ENCODE results near the gene DCANP1. TPM values are rescaled to one million over a fixed set of nuclear protein-coding genes. Genes with fewer than 3 reads are reported as not detected.
A peak's percentile ranks its signal among the peaks of the same experiment; 100 is the strongest.

Gene DCANP1
- total RNA-seq, 1 donor, result under 0.01 TPM

GRCh38 chr5:135443161-135443960 lies 3.8 kb downstream of the DCANP1 start:
- DNase-seq (ENCODE audit: low read depth in 2 of 3, low spot score in 2 of 3), result no peak

GRCh38 chr5:135442431-135443160 lies 4.6 kb downstream of the DCANP1 start:
- DNase-seq (ENCODE audit: low read depth in 2 of 3, low spot score in 2 of 3), result no peak

- DNase-seq (ENCODE audit: low read depth in 2 of 3, low spot score in 2 of 3), result no peak
These were observed 5.2 kb downstream of the DCANP1 start for GRCh38 chr5:135441919-135442318.

DNA sequence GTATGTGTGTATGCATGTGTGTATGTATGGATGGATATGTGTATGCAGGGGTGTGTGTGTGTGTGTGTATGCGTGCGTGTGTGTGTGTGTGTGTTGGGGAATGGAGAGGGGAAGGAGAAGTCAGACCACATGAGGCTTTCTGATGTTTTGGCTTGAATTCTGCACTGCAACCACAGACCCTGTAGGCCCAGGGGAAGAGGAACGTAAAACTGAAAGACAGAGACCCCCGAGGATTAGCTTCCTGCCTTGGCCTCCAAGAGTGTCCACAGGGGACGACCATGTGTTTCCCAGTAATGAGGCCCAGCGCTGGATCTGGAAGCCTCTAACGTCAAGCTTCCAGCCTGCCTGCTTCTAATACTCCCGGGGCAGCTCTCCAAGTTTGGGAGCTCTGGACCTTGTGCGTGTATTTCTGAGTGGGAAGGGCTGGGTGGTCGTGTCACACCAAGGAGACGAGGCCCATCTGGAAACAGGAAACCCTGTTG lies 5.8 kb downstream of the DCANP1 start:
- DNase-seq (ENCODE audit: low read depth in 2 of 3, low spot score in 2 of 3), result peak in 2 of 3 donors; percentile 38 to 73

DNA sequence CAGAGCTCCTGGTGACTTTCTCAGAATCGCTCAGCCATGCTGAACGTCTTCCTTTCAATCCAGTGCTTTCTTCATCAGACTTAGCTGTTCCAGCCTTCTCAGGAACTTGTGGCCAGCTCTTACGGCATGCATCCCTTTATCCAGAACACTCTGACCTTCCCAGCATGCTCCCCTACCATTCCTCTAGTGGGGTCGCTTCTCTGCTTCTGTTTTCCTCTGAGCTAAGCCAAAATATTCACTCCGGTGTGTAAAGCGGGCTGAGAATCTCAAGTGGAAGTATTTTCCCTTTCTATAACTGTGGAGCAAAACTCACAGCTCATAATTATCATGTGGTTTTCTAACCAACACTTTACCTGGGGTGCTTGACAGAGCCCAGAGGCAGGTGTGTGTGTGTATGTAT lies 6.2 kb downstream of the DCANP1 start:
- DNase-seq (ENCODE audit: low read depth in 2 of 3, low spot score in 2 of 3), result no peak

DNA sequence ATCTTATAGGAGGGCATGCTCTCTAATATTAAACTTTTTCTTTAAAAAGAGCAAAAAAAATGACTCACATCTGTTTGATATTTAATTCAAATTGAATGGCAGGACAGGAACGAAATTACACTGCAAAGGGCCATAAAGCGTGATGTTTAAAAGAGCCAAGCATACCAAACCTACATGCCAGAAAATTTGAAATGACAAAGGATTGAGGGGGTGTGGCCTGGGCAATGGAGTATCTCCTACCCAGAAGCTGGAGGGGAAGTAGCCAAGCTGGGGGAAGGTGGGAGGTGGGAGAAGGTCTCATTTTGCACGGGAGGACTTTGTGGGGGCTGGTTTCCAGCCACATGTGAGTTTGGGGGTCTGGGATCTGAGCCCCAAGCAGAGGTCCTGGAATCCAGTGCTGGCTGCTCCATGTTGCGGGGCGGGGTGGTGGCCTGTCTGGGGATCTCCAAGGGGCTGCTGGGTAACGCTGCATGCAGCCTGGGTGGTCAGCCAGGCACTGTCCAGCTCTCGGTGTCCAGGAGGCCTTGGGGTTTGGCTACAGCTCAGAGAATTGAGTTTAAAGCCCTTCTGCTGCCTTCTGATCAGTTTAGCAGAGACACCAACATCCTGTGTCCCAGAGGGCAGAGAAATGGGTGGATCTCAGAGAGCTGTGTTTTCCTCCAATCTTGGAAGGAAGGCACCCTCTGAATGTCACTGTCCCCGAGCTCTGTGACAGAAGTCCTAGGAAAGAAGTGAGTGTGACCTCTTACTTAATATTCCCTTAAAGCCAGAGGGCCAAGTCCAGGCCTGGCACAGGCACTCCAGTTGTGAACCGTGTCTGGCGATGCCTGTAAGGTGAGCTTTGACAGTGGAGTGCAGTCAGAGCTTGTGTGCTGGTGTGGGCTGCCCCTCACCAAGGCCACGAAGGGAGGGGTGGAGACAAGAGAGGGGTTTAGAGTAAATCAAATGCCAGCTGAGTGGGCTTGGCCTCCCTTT lies 7.6 kb downstream of the DCANP1 start:
- DNase-seq (ENCODE audit: low read depth in 2 of 3, low spot score in 2 of 3), result no peak

DNA sequence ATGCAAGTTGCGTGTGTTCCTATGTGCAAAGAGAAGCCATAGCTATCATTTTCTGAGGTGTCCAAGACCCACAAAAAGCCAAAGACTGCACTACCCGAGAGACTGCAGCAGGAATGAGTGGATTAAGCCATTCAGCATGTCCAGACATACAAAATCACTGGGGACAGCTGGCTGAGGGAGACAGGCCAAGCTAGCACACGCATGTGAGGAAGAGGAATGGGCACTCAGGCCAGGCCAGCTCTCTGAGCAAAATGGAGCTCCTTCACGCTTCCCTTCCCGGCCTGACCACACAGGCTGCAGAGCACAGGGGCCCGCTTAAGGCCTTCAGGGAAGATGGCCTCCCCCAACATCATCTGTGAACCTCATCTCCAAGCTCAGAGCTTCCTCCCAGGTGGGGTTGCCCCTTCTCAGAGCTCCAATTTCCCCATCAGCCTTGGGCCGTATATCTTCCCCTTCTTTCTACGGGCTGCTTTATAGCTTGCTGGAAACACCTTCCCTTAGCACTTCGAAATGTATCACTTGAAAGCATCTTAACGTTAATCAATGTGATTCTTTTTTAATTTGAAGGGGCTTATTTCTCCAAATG lies 8.4 kb downstream of the DCANP1 start:
- DNase-seq (ENCODE audit: low read depth in 2 of 3, low spot score in 2 of 3), result no peak

DNA sequence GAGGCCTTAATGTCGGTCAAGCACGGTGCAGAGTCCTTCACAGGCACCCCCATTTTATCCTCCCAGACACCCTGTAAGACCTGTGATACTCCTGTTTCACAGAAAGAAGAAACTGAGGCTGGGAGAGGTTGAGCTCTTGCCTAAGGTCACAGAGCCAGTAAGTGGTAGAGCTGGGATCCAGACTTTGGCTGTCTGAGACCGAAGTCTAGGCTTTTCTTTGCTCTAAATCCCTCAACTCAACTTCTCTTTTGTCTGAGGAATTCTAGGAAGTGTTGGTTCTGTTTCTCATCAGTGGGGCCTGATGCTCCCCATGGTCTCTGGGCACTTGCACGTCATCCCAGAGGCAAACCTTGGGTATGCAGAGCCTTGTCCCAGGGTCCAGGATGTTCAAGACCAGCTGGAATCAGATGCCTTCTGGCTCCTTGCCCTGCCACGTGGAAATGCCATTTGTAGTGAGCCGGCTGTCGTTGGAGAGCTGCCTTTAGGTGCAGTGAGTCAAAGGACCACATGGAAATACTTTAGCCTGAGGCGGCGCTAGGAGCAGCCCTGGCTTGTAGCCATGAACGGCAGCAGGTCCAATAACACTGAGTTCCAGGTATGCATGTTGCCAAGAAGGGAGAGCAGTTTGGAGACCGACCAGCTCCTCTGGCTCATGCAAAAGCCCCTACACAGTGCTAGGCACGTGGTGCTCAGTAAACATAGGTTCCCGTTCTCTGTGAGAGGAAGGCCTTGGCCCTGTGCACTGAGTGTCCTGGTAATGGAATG lies 9.2 kb downstream of the DCANP1 start:
- no peak for DNase-seq (ENCODE audit: low read depth in 2 of 3, low spot score in 2 of 3)

DNA sequence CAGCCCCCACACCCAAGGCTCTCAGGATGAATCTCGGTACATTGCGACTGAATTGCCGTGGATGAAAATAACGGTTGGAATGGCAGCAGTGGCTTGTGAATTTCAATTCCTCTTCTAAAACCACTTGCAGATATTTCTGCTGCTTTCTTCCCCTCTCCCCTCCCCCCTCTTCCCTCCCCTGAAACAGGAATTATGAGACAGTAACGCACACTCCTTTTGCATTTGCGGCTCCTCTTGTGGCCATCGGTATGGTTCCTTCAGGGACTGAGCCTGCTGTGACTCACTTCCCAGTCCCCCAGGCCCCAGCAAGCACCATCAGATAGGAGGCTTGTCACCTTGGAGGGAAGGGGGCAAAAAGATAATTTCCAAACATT lies 9.7 kb downstream of the DCANP1 start:
- peak in 2 of 3 donors; percentile 49 to 64 for DNase-seq (ENCODE audit: low read depth in 2 of 3, low spot score in 2 of 3)

GRCh38 chr5:135436951-135437418 lies 10.2 kb downstream of the DCANP1 start:
- DNase-seq (ENCODE audit: low read depth in 2 of 3, low spot score in 2 of 3), result no peak

DNA sequence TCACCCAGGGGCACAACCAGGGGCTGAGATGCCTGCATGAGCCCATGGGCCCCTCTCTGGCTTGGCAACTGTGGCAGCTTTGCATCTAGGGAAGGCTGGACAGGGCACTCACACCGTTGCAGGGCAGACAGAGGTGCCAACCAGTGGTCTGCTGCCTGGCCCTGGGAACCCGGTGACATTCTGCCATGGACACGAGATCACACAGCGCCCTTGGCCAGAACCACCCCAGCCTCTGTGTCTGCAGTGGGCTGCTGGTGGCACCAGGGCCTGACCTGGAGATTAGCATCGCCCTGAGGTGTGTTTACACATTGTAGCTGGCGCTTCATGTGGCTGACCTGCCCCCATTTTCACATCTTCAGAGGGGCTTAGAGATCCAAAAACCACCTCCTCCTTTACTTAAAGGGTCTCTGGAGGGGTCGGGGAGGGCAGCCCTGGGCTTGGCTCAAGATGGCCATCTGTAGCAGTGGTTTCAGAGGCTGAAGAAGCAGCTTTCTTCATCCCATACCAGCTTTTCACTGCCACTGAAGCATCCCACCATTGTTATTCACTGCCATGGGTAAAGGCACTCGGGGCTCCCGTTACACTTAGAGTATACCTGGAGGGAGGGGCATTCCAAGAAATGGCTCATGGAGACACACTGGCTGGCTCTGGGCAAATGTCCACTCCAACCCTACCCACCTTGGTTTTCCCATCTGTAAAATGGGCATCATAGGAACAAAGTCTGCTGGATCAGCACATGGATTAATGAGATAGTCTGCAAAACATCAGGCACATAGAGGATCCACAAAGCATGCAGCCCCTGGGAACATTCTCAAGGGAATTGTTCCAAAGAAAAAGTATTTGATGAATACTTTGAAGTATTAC lies 11.4 kb downstream of the DCANP1 start:
- no peak for DNase-seq (ENCODE audit: low read depth in 2 of 3, low spot score in 2 of 3)

DNA sequence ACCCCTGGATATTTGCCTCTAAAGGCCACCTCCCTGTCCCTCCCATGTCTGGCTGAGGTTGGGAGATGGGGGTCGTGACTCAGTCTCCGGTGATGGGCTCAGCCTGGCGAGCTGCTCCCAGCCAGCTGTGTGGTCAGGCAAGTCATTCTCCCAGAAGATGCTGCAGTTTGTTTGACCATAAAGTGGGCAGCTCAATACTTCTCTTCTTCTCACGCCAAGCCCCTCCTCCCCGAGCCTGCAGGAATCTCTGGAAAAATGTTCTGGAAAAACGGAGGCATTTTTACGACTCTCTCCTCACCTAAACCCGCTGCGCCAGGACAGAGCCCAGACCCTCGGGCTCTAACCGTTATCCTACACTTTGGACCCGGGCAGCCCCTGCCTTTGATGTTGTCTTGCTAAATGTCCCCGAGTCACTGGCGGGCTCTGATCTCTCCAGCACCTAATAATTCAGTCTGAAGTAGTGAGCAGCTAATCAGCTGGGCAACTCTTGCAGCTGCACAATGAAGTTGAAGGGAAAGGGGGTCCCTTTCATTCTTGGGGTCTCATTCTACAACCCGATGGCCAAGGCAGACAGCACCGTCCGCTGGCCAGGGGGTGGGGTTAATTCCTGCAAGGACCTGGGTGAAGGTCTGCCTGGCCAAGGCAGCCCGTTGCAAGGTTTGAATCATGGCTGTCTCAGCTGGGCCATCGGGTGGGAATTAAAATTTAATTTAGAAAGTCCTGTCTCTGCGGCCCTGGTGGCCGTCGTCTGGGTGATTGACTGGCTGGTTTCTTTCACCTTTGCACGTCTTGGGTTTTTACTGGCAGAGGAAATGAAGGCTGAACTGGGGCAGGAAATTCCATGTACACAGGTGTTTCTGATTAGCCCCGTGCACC lies 12.3 kb downstream of the DCANP1 start:
- DNase-seq (ENCODE audit: low read depth in 2 of 3, low spot score in 2 of 3), result no peak

DNA sequence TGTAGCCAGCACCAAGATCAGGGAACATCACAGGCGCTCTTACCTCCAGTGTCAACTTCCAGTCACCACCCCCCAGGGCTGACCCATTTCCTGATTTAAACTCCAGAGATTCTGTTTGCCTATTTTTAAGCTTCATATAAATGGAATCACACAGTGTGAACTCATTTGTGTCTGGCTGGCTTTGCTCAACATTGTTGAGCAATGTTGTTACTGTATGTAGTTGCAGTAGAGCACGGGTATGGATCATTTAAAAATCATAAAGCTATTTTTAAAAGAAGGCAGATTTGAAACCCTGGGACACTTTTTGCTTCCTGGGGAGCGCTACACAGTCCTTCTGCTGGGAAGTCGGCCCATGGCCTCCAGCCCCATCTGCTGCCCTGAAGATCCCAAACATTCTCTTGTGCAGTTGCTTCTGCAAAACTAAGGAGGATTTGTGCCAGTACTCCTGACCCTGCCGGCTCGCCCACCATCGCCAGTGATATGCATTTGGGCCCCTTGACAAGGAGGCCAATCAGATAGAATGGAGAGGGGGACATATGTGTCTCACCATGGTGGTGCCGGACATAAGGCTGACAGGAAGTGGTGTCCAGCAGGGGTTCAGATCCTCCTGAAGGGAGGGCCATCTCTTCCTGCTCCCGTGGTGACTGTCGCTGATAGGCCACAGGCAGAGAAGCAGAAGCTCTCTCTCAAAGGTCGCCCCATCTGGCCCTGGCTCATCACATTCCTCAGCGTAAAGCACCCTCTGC lies 13.3 kb downstream of the DCANP1 start:
- DNase-seq (ENCODE audit: low read depth in 2 of 3, low spot score in 2 of 3), result no peak

- DNase-seq (ENCODE audit: low read depth in 2 of 3, low spot score in 2 of 3), result no peak
These were observed 15.0 kb downstream of the DCANP1 start for GRCh38 chr5:135432113-135432512.

DNA sequence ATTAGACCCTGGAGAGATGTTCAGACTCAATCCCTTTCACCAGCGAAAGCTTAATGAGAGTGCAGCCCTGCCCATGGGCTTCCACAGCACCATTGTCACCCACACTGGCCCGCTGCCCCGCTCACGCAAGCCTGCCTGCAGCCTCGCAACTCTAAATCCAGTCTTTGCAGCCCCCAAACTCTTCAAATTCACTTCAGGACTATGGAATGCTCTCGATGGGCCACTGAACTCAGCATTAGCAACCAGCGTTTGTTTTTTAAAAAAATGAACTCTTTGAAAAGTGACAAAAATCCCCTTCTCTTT lies 17.1 kb downstream of the DCANP1 start:
- DNase-seq (ENCODE audit: low read depth in 2 of 3, low spot score in 2 of 3), result no peak

GRCh38 chr5:135429301-135430134 lies 17.6 kb downstream of the DCANP1 start:
- no peak for DNase-seq (ENCODE audit: low read depth in 2 of 3, low spot score in 2 of 3)
